Activated naive CD4-positive, alpha-beta T cell treated with anti-CD3 and anti-CD28 coated beads, Interleukin-2, amount 50 U/mL, for 72 hours (primary cell): ENCODE results near the gene UQCRC2. TPM values are rescaled to one million over a fixed set of nuclear protein-coding genes. Genes with fewer than 3 reads are reported as not detected.

Experiments
- ATAC-seq, 2 donors: fragments of 150-1000 bp; cut with Tn5 transposase; 2 replicates each; pipeline ENCODE4 v1.10.0; 2021; ENCODE audit warnings: mild to moderate bottlenecking in 2 of 2, moderate library complexity in 2 of 2
- DNase-seq, 2 donors: peaks; one replicate each; pipeline ENCODE4 v3.0.0; 2021 to 2022; ENCODE audit warnings: low spot score in 2 of 2
- H3K27ac Mint-ChIP-seq, 2 donors: one replicate each; pipeline ENCODE4 v1.8.0; 2022; ENCODE audit warnings: mild to moderate bottlenecking in 2 of 2, mixed read lengths in 2 of 2
- H3K36me3 Mint-ChIP-seq, 2 donors: one replicate each; pipeline ENCODE4 v1.8.0; 2022; ENCODE audit warnings: mixed read lengths in 2 of 2
- H3K9me3 Mint-ChIP-seq, 2 donors: one replicate each; pipeline ENCODE4 v1.8.0; 2022; ENCODE audit warnings: mixed read lengths in 2 of 2
- total RNA-seq, 2 donors: library from RNA; stranded (reverse); gene quantifications; one replicate each; pipeline ENCODE4 v1.2.3, GENCODE V29; 2022

Gene UQCRC2
- total RNA-seq, 2 donors from 2014 or later: 327 to 329 TPM

DNA sequence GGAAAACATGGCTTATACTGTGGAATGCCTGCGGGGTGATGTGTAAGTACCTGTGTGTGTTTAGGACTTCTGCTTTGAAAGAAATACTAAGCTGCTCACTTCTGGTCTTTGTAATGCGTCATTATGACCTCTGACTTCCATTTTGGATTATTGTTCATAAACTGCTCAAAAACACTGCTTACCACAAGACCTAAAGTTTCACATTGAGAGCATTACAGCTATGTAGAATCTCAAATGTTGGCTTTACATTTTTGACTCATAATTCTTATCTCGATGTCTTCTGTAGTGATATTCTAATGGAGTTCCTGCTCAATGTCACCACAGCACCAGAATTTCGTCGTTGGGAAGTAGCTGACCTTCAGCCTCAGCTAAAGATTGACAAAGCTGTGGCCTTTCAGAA lies 9.3 kb downstream of the UQCRC2 start:
- H3K9me3 Mint-ChIP-seq: no peaks in the 10 kb centered on the region
- H3K27ac Mint-ChIP-seq: no peak overlapping the region
- ATAC-seq: no peak
- H3K36me3 Mint-ChIP-seq: peaks cover 17 to 27% of the 10 kb centered on the region in 2 donors
- DNase-seq: no peak

DNA sequence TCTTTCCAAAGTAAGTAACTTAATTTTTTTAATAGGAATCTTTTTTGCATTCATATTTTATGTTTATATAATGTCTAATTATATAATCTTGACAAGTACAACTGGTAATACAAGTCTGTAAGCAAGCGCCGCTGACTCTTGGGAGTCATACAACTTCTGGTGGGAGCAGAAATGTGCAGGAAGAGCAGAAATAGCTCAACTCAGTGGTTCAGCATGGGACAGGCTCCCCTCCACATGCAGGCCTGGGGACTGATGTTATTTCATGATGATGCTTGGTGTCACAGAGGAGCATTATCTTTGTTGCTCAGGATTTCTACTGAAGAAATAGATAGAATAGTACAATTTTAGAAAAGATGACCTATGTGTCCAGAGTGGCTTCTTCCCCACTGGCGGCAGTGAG lies 10.7 kb downstream of the UQCRC2 start:
- Mint-ChIP-seq H3K9me3 (no peaks in the 10 kb centered on the region), H3K36me3 (peaks cover 12 to 21% of the 10 kb centered on the region in 2 donors), H3K27ac (no peak overlapping the region)
- DNase-seq (no peak), ATAC-seq (no peak)

DNA sequence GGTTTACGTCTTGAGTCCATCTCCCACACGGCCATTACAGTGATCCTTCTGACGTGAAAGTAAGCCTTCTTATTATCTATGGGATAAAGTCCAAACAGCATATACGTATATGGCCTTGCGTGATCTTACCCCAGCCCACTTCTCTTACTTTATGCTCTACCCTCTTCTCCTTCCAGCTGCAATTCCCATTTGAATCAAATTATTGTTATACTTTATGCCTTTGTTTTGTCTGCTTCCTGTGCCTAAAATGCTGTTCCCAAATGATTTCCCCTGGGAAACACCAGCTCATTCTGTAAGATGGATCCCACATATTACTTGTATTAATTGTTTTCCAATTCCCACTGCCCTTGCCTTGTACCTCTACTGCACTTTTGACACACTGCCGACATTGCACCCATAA lies 11.2 kb downstream of the UQCRC2 start:
- H3K27ac Mint-ChIP-seq: no peak overlapping the region

DNA sequence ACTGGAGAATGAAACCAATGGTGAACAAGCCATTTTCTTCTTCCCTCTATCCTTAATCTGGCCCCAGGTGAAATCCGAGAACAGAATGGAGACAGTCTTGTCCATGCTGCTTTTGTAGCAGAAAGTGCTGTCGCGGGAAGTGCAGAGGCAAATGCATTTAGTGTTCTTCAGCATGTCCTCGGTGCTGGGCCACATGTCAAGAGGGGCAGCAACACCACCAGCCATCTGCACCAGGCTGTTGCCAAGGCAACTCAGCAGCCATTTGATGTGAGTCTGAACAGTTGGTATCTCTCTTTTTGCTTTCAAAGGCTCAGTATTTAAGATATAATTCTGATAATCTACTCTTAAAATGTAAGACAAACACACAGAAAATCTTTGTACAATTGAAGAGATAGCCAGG lies 18.7 kb downstream of the UQCRC2 start:
- no peak for ATAC-seq
- no peaks in the 10 kb centered on the region for H3K9me3 Mint-ChIP-seq
- H3K27ac Mint-ChIP-seq: no peak overlapping the region
- peaks cover 0 to 10% of the 10 kb centered on the region in 2 donors for H3K36me3 Mint-ChIP-seq
- DNase-seq: no peak

More for the DNA sequence above, 11.2 kb downstream of the UQCRC2 start:
- H3K36me3 Mint-ChIP-seq: peaks cover 12 to 18% of the 10 kb centered on the region in 2 donors
- H3K9me3 Mint-ChIP-seq: no peaks in the 10 kb centered on the region
- DNase-seq (no peak), ATAC-seq (no peak)

DNA sequence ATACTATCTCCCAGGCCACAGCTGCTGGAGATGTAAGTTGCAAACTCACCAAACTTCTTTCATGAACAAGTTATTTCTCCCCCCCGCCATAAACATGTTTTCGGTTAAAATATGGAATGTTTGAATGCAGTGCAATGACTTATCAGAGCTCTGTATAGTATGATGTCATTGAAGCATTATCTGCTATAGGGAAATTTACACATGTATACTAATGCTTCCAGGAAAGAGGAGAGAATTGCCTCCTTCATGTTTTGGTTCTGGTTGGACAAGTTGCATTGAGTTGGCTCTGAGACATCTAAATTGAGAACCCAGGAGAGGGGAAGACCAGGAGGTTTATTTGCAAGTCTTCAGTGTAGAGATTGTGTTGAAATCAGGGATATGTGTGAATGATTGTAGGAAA lies 20.8 kb downstream of the UQCRC2 start:
- H3K36me3 Mint-ChIP-seq: peaks cover 0 to 10% of the 10 kb centered on the region in 2 donors
- DNase-seq: no peak
- no peak overlapping the region for H3K27ac Mint-ChIP-seq
- no peak for ATAC-seq
- H3K9me3 Mint-ChIP-seq: no peaks in the 10 kb centered on the region

DNA sequence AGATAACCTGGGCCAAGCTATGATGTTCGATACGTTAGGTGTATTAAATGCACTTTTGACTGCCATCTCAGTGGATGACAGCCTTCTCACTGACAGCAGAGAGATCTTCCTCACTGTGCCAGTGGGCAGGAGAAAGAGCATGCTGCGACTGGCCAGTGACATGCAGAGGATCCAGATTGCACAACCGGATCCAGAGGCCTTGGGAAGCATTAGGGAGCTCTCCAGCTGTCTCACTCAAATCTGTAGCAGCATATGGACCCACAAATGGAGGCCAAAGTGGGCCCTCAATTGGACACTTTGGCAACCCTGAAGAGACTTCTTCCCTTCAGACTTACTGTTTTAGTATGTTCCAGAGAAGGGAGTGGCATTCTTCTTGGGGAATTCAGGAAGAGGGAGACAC lies 26.9 kb downstream of the UQCRC2 start:
- Mint-ChIP-seq H3K9me3 (no peaks in the 10 kb centered on the region), H3K36me3 (peaks cover 0 to 13% of the 10 kb centered on the region in 2 donors)
- DNase-seq: no peak

DNA sequence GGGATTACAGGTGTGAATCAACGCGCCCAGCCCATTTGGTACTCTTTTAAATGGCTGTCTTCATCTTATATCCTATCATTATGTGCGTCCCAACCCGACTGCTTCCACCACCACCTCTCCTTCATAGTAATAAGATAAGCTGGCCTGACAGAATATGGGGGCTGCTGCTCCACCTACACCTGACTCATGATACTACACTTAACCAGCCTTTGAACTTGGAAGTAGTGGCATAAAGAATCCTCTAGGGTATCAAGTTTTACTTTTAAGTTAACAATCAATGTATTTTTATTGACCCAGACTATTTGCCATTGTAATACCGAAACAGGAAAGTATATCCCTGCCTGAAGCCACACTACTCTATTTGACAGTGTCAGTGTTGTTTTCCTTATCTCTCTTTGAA lies 28.9 kb downstream of the UQCRC2 start:
- DNase-seq (no peak), ATAC-seq (no peak)
- Mint-ChIP-seq H3K9me3 (no peaks in the 10 kb centered on the region), H3K27ac (peak overlapping the region in 1 of 2 donors; percentile 27), H3K36me3 (peaks cover 0 to 18% of the 10 kb centered on the region in 2 donors)

More for the DNA sequence above, 26.9 kb downstream of the UQCRC2 start:
- H3K27ac Mint-ChIP-seq: no peak overlapping the region
- no peak for ATAC-seq

DNA sequence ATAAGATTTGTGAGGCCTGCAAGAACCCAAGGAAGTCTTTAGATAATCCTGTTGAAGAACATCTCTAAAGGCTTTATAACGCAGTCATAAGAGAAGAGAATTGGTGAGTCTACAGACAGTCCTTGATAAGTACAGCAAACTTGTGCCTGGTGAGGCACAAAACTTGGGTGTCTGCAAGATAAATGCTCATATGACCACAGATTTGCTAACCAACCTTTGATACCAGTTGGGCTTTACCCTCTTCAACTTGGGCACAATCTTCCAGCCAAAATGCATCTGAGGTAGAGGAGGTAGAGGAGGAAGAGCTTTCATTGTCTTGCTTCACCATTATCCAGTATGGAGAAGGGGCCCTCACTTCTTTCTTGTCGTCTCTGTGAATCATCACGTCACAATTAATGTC lies 30.9 kb downstream of the UQCRC2 start:
- no peak overlapping the region for H3K27ac Mint-ChIP-seq
- H3K36me3 Mint-ChIP-seq: peaks cover 0 to 18% of the 10 kb centered on the region in 2 donors
- H3K9me3 Mint-ChIP-seq: no peaks in the 10 kb centered on the region
- no peak for ATAC-seq
- DNase-seq: no peak

DNA sequence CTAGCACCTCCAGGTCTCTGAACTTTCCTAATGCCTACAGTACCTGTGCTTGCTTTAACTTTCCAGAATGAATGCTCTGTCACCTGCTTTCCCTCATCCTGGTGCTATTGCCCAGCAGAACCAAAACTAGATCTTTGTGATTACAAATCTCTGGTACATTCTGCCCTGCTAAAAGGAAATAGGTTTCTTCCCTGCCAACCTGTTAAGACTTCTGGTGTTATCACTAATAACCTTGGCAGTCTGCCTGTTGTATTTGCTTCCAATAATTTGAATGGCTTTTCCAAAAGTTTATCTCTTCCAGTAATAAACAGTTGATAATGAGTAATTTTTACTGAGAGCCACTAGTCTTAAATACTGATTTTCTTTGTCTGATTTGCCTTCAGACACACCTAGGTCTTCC lies 32.4 kb downstream of the UQCRC2 start:
- peaks cover 0 to 6% of the 10 kb centered on the region in 2 donors for H3K36me3 Mint-ChIP-seq
- ATAC-seq (no peak), DNase-seq (no peak)
- peak overlapping the region; percentile 35 to 78 for H3K27ac Mint-ChIP-seq
- H3K9me3 Mint-ChIP-seq: no peaks in the 10 kb centered on the region

DNA sequence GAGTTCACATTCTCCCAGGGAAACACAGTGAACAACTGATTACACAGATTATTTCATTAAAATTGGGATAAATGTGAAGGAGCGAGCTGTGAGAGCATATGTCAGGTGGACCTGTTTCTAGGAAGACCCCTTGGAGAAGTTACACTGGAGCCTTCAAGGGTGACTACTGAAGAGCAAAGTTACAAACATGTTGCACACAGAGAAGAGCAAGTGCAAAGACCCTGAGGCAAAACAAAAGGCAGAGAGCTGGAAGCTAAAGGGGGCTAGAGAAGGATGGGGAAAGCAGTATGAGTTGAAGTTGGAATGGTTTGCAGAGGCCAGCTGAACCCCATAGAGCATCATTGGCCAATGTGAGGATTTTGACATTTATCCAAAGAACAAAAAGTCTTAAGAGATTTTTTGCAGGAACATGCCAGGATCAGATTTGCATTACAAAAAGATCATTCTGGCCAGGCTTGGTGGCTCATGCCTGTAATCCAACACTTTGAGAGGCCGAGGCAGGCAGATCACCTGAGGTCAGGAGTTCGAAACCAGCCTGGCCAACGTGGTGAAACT lies 33.6 kb downstream of the UQCRC2 start:
- peak overlapping the region in 1 of 2 donors; percentile 9 for H3K27ac Mint-ChIP-seq
- H3K9me3 Mint-ChIP-seq: no peaks in the 10 kb centered on the region
- ATAC-seq (no peak), DNase-seq (no peak)
- peaks cover 0 to 6% of the 10 kb centered on the region in 2 donors for H3K36me3 Mint-ChIP-seq

DNA sequence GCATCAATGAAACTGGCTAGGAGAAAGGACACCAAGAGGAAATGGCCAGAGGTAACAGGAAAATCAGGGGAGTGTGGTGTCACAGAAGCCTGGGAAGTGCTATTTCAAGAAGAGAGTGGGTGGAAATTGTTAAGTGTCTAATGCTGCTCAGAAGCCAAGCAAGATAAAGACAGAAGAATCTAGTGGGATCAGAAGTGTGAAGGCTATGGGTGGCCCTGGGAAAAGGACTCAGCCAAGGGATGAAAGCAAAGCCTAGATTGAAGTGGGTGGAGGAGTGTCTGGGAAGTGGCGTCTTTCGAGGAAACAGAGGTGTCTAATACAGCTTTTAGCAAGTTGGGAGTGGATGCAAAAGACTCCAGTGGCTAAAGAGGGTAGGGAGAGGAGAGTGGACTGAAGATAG lies 34.3 kb downstream of the UQCRC2 start:
- Mint-ChIP-seq H3K36me3 (peaks cover 0 to 6% of the 10 kb centered on the region in 2 donors), H3K27ac (no peak overlapping the region), H3K9me3 (no peaks in the 10 kb centered on the region)
- DNase-seq: no peak
- peak in 1 of 2 donors; percentile 40 for ATAC-seq

DNA sequence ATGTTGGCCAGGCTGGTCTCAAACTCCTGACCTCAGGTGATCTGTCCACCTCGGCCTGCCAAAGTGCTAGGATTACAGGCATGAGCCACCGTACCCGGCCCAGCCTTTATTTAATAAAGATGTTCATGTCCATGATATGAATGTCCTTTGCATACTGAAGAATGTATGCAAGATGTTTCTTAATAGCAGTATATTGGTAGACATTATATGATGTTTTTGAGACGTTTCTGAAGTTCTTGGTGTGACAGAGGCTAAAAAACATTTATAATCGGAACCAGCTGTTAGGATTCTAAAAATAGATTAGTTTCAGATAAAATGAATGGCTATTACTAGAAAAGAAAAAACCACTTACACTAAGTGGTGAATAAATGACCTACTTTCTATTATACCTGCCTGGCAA lies 36.0 kb downstream of the UQCRC2 start:
- peaks cover 0 to 6% of the 10 kb centered on the region in 2 donors for H3K36me3 Mint-ChIP-seq
- DNase-seq (no peak), ATAC-seq (no peak)
- no peaks in the 10 kb centered on the region for H3K9me3 Mint-ChIP-seq
- no peak overlapping the region for H3K27ac Mint-ChIP-seq

DNA sequence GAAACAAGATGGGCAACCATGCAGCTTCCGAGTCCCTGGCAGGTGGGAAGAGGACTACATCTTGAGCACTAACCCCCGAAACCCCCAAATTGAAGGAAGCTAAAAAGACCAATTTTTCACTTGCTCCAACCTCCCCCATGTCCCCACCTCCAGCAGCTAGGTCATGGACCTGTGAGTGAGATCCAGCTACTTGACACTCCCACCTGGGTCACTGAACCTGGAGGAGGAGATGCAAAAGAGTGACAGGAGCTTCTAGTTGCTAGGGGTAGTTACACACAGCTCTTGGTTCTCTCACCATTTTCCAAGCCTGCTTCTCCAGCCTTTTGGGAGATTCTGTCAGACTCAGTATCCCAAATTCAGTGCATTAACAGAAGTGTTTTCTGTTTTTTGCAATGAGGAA lies 36.6 kb downstream of the UQCRC2 start:
- Mint-ChIP-seq H3K27ac (no peak overlapping the region), H3K36me3 (peaks cover 0 to 6% of the 10 kb centered on the region in 2 donors), H3K9me3 (no peaks in the 10 kb centered on the region)
- no peak for DNase-seq
- ATAC-seq: no peak

DNA sequence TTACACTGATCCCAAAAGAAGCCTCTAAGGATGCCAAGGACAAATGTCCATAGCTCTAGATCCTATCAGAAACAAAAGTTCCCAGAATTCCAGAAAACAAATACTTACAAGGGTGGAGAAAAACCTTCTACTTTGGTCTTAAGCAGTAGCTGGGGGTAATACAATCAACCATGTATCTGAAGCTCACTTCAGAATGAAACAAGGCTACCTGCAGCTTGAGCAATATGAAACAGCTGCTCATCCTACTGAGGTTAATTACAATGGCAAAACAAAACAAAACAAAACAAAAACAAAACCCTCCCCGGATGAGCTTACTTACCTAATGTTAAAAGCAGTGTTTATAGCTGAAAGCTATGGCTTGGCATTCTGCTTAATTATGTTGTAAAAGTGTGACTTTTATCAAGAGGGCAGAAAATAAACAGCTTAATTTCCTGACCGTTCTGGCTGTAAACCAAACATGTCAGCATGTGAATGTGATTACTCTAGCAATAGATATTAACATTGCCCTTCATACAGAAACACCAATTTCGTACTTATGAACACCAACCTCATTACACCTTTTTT lies 37.3 kb downstream of the UQCRC2 start:
- ATAC-seq (no peak), DNase-seq (no peak)
- no peaks in the 10 kb centered on the region for H3K9me3 Mint-ChIP-seq
- H3K27ac Mint-ChIP-seq: no peak overlapping the region
- H3K36me3 Mint-ChIP-seq: peaks cover 0 to 4% of the 10 kb centered on the region in 2 donors

DNA sequence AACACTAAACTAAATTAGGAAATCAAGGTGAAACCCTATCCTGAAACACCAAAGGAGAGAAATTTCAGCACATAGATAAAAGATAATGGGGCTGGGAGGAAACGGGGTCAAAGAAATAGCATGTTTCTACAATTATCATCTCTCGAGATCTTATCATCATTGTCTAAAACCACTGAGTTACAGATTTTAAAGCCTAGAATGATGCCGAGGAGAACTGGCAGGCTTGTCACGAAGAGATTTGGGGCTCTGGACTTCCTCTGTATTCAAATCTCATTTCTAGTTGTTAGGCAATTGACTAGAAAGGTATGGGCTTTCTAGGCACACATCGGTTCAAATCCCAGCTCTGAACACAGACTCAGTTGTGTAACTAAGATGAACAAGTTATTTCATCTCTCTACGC lies 38.5 kb downstream of the UQCRC2 start:
- Mint-ChIP-seq H3K27ac (no peak overlapping the region), H3K36me3 (no peaks in the 10 kb centered on the region), H3K9me3 (no peaks in the 10 kb centered on the region)
- DNase-seq (no peak), ATAC-seq (no peak)

DNA sequence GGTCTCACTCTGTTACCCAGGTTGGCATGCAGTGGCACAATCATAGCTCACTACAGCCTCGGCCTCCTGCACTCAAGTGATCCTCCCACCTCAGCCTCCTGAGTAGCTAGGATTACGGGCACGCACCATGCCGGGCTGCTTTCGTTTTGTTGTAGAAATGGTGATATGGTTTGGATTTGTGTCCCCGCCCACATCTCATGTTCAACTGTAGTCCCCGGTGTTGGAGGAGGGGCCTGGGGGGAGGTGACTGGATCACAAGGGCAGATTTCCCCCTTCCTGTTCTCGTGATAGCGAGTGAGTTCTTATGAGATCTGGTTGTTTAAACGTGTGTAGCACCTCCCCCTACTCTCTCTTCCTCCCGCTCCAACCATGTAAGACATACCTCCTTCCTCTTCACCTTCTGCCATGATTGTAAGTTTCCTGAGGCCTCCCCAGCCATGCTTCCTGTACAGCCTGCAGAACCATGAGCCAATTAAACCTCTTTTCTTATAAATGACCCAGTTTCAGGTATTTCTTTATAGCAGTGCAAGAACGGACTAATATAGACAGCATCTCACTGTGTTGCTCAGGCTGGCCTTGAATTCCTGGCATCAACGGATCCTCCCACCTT lies 41.8 kb downstream of the UQCRC2 start:
- ATAC-seq: no peak
- Mint-ChIP-seq H3K36me3 (no peaks in the 10 kb centered on the region), H3K27ac (no peak overlapping the region), H3K9me3 (no peaks in the 10 kb centered on the region)
- no peak for DNase-seq

DNA sequence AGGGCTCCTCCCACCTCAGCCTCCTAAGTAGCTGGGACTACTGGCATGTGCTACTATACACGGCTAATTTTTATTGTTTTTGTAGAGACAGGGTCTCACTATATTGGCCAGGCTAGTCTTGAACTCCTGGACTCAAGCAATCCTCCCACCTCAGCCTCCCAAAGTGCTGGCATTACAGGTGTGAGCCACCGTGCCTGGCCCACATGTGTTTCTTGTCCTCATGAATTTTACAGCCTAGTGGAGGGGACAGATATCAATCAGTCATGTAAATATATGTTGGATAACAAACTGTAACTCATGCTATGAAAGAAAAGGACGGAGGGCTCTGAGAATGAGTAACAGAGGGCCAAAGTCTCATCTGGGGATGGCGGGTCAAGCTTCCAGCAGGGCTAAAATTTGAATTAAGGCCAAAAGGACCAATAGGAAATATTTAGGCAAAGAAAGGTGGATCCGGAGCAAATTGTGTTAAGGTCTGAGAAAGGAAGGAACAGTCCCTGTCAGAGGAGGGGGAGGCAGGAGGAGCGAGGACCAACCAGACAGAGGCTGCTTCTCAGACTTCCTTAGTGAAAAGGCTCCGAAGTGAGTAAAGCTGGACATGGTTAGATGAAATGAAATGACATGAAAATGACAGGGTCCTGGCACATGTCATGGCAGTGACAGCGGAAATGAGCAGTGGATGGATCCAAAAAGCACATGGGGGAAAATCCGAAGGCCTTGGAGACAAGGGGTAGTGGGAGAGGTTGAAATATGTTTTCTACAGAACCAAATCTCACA lies 43.9 kb downstream of the UQCRC2 start:
- ATAC-seq (no peak), DNase-seq (no peak)
- Mint-ChIP-seq H3K36me3 (no peaks in the 10 kb centered on the region), H3K9me3 (no peaks in the 10 kb centered on the region), H3K27ac (peak overlapping the region; percentile 53 to 72)
